ENCODE measurements around the gene SERPINA9. TPM values are rescaled to one million over a fixed set of nuclear protein-coding genes. Genes with fewer than 3 reads are reported as not detected.

SERPINA9 gene
- total RNA-seq, 3 donors from 2014 or later (not counting 1 experiment from before 2014, with no cell fraction given) = not detected

- Mint-ChIP-seq H3K4me3 (no peak overlapping the region), H3K9me3 (no peaks in the 10 kb centered on the region), H3K27ac (no peak overlapping the region), H3K27me3 (ENCODE audit: low read depth in 2 of 2) (peaks cover 6 to 10% of the 10 kb centered on the region in 2 donors), H3K4me1 (no peaks in the 10 kb centered on the region), H3K36me3 (no peaks in the 10 kb centered on the region)
- no peak for TF ChIP-seq CTCF (IDR thresholded peaks at IDR 0.05)
- no peaks in the 10 kb centered on the region for H3K4me1 ChIP-seq (ENCODE audit: control insufficient read depth, insufficient read depth, low read length)
- no peak overlapping the region for H3K4me3 ChIP-seq (ENCODE audit: low read length)
- no peaks in the 10 kb centered on the region for H3K9me3 ChIP-seq (ENCODE audit: control insufficient read depth, insufficient read depth, low read length)
- intact Hi-C loops (cut with micrococcal nuclease) = no loop called here
- no peak for ATAC-seq
- DNase-seq = no peak
- H3K36me3 ChIP-seq (ENCODE audit: control insufficient read depth, insufficient read depth, low read length) = no peaks in the 10 kb centered on the region
- 90% methylated on average over 12 of the region's 16 CpGs for WGBS (ENCODE audit: insufficient coverage)
- H3K27ac ChIP-seq (ENCODE audit: low read length) = no peak overlapping the region
- H3K27me3 ChIP-seq (ENCODE audit: control insufficient read depth, insufficient read depth, low read length) = no peaks in the 10 kb centered on the region
These were observed 25.9 kb upstream of the SERPINA9 start for GRCh38 chr14:94501588-94502516.

- no peaks in the 10 kb centered on the region for H3K36me3 ChIP-seq (ENCODE audit: control insufficient read depth, insufficient read depth, low read length)
- no peak overlapping the region for H3K4me3 ChIP-seq (ENCODE audit: low read length)
- no peak overlapping the region for H3K27ac ChIP-seq (ENCODE audit: low read length)
- no peak for DNase-seq
- WGBS (ENCODE audit: insufficient coverage) = 81% methylated on average over 3 of the region's 3 CpGs
- no peak for TF ChIP-seq CTCF (IDR thresholded peaks at IDR 0.05)
- H3K9me3 ChIP-seq (ENCODE audit: control insufficient read depth, insufficient read depth, low read length) = no peaks in the 10 kb centered on the region
- Mint-ChIP-seq H3K4me3 (no peak overlapping the region), H3K36me3 (no peaks in the 10 kb centered on the region), H3K4me1 (no peaks in the 10 kb centered on the region), H3K27me3 (ENCODE audit: low read depth in 2 of 2) (peaks cover 0 to 6% of the 10 kb centered on the region in 2 donors), H3K27ac (no peak overlapping the region), H3K9me3 (no peaks in the 10 kb centered on the region)
- intact Hi-C loops (cut with micrococcal nuclease) = no loop called here
- no peaks in the 10 kb centered on the region for H3K4me1 ChIP-seq (ENCODE audit: control insufficient read depth, insufficient read depth, low read length)
- ATAC-seq = no peak
- H3K27me3 ChIP-seq (ENCODE audit: control insufficient read depth, insufficient read depth, low read length) = no peaks in the 10 kb centered on the region
These were observed 24.3 kb upstream of the SERPINA9 start for GRCh38 chr14:94500264-94500663.

GRCh38 chr14:94499673-94500072, 23.7 kb upstream of the SERPINA9 start:
- no peaks in the 10 kb centered on the region for H3K36me3 ChIP-seq (ENCODE audit: control insufficient read depth, insufficient read depth, low read length)
- no peak overlapping the region for H3K27ac Mint-ChIP-seq
- intact Hi-C loops (cut with micrococcal nuclease) = no loop called here
- H3K9me3 ChIP-seq (ENCODE audit: control insufficient read depth, insufficient read depth, low read length) = no peaks in the 10 kb centered on the region
- no peak overlapping the region for H3K4me3 ChIP-seq (ENCODE audit: low read length)
- no peaks in the 10 kb centered on the region for H3K4me1 Mint-ChIP-seq
- TF ChIP-seq CTCF (IDR thresholded peaks at IDR 0.05) = no peak
- no peak overlapping the region for H3K27ac ChIP-seq (ENCODE audit: low read length)
- 62% methylated on average over 2 of the region's 2 CpGs for WGBS (ENCODE audit: insufficient coverage)
- H3K9me3 Mint-ChIP-seq = no peaks in the 10 kb centered on the region
- H3K27me3 Mint-ChIP-seq (ENCODE audit: low read depth in 2 of 2) = peaks cover 0 to 6% of the 10 kb centered on the region in 2 donors
- DNase-seq (no peak), ATAC-seq (no peak)
- H3K27me3 ChIP-seq (ENCODE audit: control insufficient read depth, insufficient read depth, low read length) = no peaks in the 10 kb centered on the region
- H3K36me3 Mint-ChIP-seq = no peaks in the 10 kb centered on the region
- H3K4me1 ChIP-seq (ENCODE audit: control insufficient read depth, insufficient read depth, low read length) = no peaks in the 10 kb centered on the region
- no peak overlapping the region for H3K4me3 Mint-ChIP-seq
